Endothelial cell of umbilical vein (primary cell): ENCODE measurements around the gene TPT1. TPM values are rescaled to one million over a fixed set of nuclear protein-coding genes. Genes with fewer than 3 reads are reported as not detected.

Experiments
- BruUV-seq: library from RNA; stranded (reverse); fragments of 400-500 nt; replicated peaks from 2 replicates; lab custom pipeline; 2021; lab: Mats Ljungman, UMichigan
- CTCF ChIA-PET: fragments of 300-600, 350-600 bp; sonication (Branson Sonifier 250); formaldehyde crosslinking; loops from one replicate; lab custom pipeline; 2021; ENCODE audit warnings: antibody characterized with exemption, inconsistent platforms; lab: Charles Lee
- POLR2A ChIA-PET: fragments of 300-600, 350-600 bp; sonication (Branson Sonifier 250); formaldehyde crosslinking; loops from one replicate; lab custom pipeline; 2021; ENCODE audit warnings: antibody characterized with exemption, inconsistent platforms; lab: Charles Lee
- DNase-seq: peaks from one replicate; pipeline ENCODE4 v3.0.0-alpha.2; 2011; ENCODE audit warnings: low read depth, low spot score
- FAIRE-seq: peaks from 2 replicates; lab custom pipeline; 2011; peaks lifted over from hg19 to GRCh38; lab: Jason Lieb, UNC
- H2AFZ ChIP-seq: 2 replicates; pipeline ENCODE4 v1.6.0; 2012; ENCODE audit warnings: low read depth, low read length, control low read depth, inconsistent platforms
- H3K27ac ChIP-seq: 2 replicates; pipeline ENCODE4 v1.5.1; 2011; ENCODE audit warnings: low read depth, mild to moderate bottlenecking, control low read depth, low read length, moderate library complexity; ENCODE audit not compliant: insufficient read depth
- H3K27me3 ChIP-seq, 2 experiments: 2 replicates each; pipeline versions ENCODE4 v1.6.0 to v1.6.1; 2011; ENCODE audit warnings: low read length in 2 of 2, mixed read lengths in 1 of 2; ENCODE audit not compliant: control insufficient read depth in 2 of 2, insufficient read depth in 2 of 2
- H3K36me3 ChIP-seq, 2 experiments: 2 replicates in 1 of 2; 3 replicates in 1 of 2; pipeline ENCODE4 v1.5.1; 2011; ENCODE audit warnings: low read length in 2 of 2, mild to moderate bottlenecking in 1 of 2, moderate library complexity in 1 of 2; ENCODE audit not compliant: control insufficient read depth in 2 of 2, insufficient read depth in 2 of 2; ENCODE audit errors: extremely low read depth in 1 of 2
- H3K4me1 ChIP-seq: 3 replicates; pipeline ENCODE4 v1.5.1; 2011; ENCODE audit warnings: mild to moderate bottlenecking, low read length; ENCODE audit not compliant: control insufficient read depth, insufficient read depth; ENCODE audit errors: extremely low read depth
- H3K4me2 ChIP-seq: 2 replicates; pipeline ENCODE4 v1.6.1; 2011; ENCODE audit warnings: low read length, control low read depth, mixed read lengths; ENCODE audit not compliant: insufficient read depth
- H3K4me3 ChIP-seq, 3 experiments: fragments of 200-600 bp in 1 of 3; sonication (generic), shearing (Covaris generic) in 1 of 3; replicated peaks in 1 of 3; 2 replicates each; pipeline ENCODE4 v1.5.1; 2011 to 2016; ENCODE audit warnings: control low read depth in 3 of 3, low read length in 3 of 3, mild to moderate bottlenecking in 2 of 3, inconsistent platforms in 1 of 3, low read depth in 1 of 3, moderate library complexity in 1 of 3; ENCODE audit not compliant: insufficient read depth in 1 of 3
- H3K79me2 ChIP-seq: 2 replicates; pipeline ENCODE4 v1.6.0; 2012; ENCODE audit warnings: low read length, inconsistent platforms; ENCODE audit not compliant: control insufficient read depth, insufficient read depth
- H3K9ac ChIP-seq: replicated peaks from 2 replicates; pipeline ENCODE3; 2011; ENCODE audit warnings: low read length, control low read depth; ENCODE audit not compliant: insufficient read depth; ENCODE audit errors: extremely low read depth
- H3K9me1 ChIP-seq: replicated peaks from 3 replicates; pipeline ENCODE4 v1.6.0; 2011; ENCODE audit warnings: mild to moderate bottlenecking, low read length; ENCODE audit not compliant: control insufficient read depth, insufficient read depth; ENCODE audit errors: extremely low read depth
- H3K9me3 ChIP-seq: replicated peaks from 2 replicates; pipeline ENCODE4 v1.5.1; 2012; ENCODE audit warnings: low read length, inconsistent platforms; ENCODE audit not compliant: control insufficient read depth, insufficient read depth
- H4K20me1 ChIP-seq: replicated peaks from 2 replicates; pipeline ENCODE3; 2011; ENCODE audit warnings: mild to moderate bottlenecking, low read length; ENCODE audit not compliant: control insufficient read depth, insufficient read depth; ENCODE audit errors: extremely low read depth
- EZH2 ChIP-seq: IDR thresholded peaks from 2 replicates; pipeline ENCODE4 v1.6.1; 2012; ENCODE audit warnings: borderline replicate concordance, low read depth, mild to moderate bottlenecking, moderate library complexity, low read length, inconsistent platforms; ENCODE audit not compliant: severe bottlenecking
- FOS ChIP-seq: IDR thresholded peaks from 2 replicates; pipeline ENCODE4 v1.6.1; 2011; ENCODE audit warnings: mild to moderate bottlenecking, low read length, moderate library complexity, borderline replicate concordance; ENCODE audit not compliant: insufficient read depth
- GATA2 ChIP-seq: IDR thresholded peaks from 2 replicates; pipeline ENCODE4 v1.7.0; 2011; ENCODE audit warnings: low read depth, mild to moderate bottlenecking, moderate library complexity, mixed read lengths, low read length; ENCODE audit not compliant: insufficient read length, insufficient read depth
- JUN ChIP-seq: IDR thresholded peaks from 2 replicates; pipeline ENCODE4 v1.6.1; 2011; ENCODE audit warnings: borderline replicate concordance, low read depth; ENCODE audit not compliant: insufficient read length, insufficient read depth
- MYC ChIP-seq: IDR thresholded peaks from one replicate; pipeline ENCODE4 v1.6.1; 2011; ENCODE audit warnings: mild to moderate bottlenecking, low read depth, low read length
- POLR2A ChIP-seq: IDR thresholded peaks from 2 replicates; pipeline ENCODE4 v1.6.1; 2012; ENCODE audit warnings: low read depth, mild to moderate bottlenecking, control low read depth, low read length
- POLR2AphosphoS5 ChIP-seq: IDR thresholded peaks from 2 replicates; pipeline ENCODE4 v1.6.1; 2012; ENCODE audit warnings: low read depth, mild to moderate bottlenecking, control low read depth, low read length, moderate library complexity; ENCODE audit not compliant: insufficient read depth
- dilution Hi-C: fragments of 300-500 bp; cut with MboI; formaldehyde crosslinking; loops from one replicate; pipeline ENCODE4 v1.15.0; 2019; ENCODE audit warnings: low sequenced_read_pairs; ENCODE audit not compliant: extremely low pct_ligation_motif_present
- intact Hi-C: fragments of 100-400 bp; cut with micrococcal nuclease; formaldehyde crosslinking; loops from one replicate; pipeline ENCODE4 v1.10.0; 2022
- polyA plus RNA-seq, 4 experiments: library from polyadenylated mRNA; depleted of rRNA in 3 of 4; stranded (reverse) in 3 of 4; unstranded in 1 of 4; fragments of >200 nt; gene quantifications; 2 replicates each; pipeline versions ENCODE4 v1.2.1 to v1.2.3, GENCODE V29; 2011 to 2012; ENCODE audit warnings: missing spikeins in 1 of 4
- total RNA-seq: library from RNA; stranded (reverse); gene quantifications from 2 replicates; pipeline ENCODE4 v1.2.3, GENCODE V29; 2021
- TF ChIP-seq, protein P1 (sequence below), 2 donors: IDR thresholded peaks; 1 replicate in 1 of 2; 2 replicates in 1 of 2; pipeline ENCODE4 v1.5.1; 2011; ENCODE audit warnings: low read length in 2 of 2, mild to moderate bottlenecking in 2 of 2, moderate library complexity in 2 of 2, control low read depth in 1 of 2, inconsistent platforms in 1 of 2, low read depth in 1 of 2; ENCODE audit not compliant: insufficient read depth in 1 of 2; ENCODE audit errors: extremely low read depth in 1 of 2
- TF ChIP-seq, protein P2 (sequence below): IDR thresholded peaks from 2 replicates; pipeline ENCODE4 v1.6.1; 2011; ENCODE audit not compliant: insufficient read depth, insufficient read length

Gene TPT1
- total and polyA plus RNA-seq, 2 donors (not counting 3 experiments of a cell fraction or from before 2014, with no cell fraction given), result 2,993 to 4,330 TPM

DNA sequence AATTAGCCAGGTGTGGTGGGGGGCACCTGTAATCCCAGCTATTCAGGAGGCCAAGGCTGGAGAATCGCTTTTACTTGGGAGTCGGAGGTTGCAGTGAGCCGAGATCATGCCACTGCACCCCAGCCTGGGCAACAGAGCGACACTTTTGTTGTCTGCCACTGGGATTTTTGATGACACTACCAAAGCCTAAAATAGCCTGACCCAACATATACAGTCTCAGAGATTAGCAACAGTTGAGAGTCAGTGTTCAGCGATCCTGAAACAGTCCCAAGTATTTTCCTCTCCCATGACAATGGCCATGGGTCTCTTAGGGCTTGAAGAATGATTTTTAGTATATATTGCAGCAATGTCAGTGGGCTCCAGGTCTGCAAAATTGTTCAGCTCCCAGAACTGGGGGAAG is 44.3 kb upstream of the TPT1 start:
- H3K4me3 ChIP-seq, result no peak overlapping the region
- POLR2A ChIA-PET, result no interaction called here
- CTCF ChIA-PET, result interaction anchor here (1.1 to 2.6 kb wide), 2 partner anchors 10 to 14 kb away, joined by 11 to 14 read pairs; no protein-coding TSS in a partner anchor
- no peaks in the 10 kb centered on the region for H3K9me1 ChIP-seq
- FAIRE-seq (no peak), DNase-seq (no peak)
- H4K20me1 ChIP-seq, result no peaks in the 10 kb centered on the region
- intact Hi-C loops, result no loop called here
- dilution Hi-C loops, result no loop called here
- no peaks in the 10 kb centered on the region for H3K9me3 ChIP-seq
- H3K27ac ChIP-seq, result no peak overlapping the region
- H2AFZ ChIP-seq, result no peak overlapping the region
- H3K27me3 ChIP-seq, result no peaks in the 10 kb centered on the region
- BruUV-seq, result no TSS peak
- H3K4me1 ChIP-seq, result no peaks in the 10 kb centered on the region
- H3K4me2 ChIP-seq, result no peak overlapping the region
- no peak for TF ChIP-seq JUN
- TF ChIP-seq, protein P1, sequence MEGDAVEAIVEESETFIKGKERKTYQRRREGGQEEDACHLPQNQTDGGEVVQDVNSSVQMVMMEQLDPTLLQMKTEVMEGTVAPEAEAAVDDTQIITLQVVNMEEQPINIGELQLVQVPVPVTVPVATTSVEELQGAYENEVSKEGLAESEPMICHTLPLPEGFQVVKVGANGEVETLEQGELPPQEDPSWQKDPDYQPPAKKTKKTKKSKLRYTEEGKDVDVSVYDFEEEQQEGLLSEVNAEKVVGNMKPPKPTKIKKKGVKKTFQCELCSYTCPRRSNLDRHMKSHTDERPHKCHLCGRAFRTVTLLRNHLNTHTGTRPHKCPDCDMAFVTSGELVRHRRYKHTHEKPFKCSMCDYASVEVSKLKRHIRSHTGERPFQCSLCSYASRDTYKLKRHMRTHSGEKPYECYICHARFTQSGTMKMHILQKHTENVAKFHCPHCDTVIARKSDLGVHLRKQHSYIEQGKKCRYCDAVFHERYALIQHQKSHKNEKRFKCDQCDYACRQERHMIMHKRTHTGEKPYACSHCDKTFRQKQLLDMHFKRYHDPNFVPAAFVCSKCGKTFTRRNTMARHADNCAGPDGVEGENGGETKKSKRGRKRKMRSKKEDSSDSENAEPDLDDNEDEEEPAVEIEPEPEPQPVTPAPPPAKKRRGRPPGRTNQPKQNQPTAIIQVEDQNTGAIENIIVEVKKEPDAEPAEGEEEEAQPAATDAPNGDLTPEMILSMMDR (IDR thresholded peaks at IDR 0.05; ENCODE audit: extremely low read depth in 1 of 2, insufficient read depth in 1 of 2, low read depth in 1 of 2, low read length in 2 of 2), result no peak
- no peak for TF ChIP-seq MYC
- TF ChIP-seq POLR2AphosphoS5, result no peak
- TF ChIP-seq GATA2, result no peak
- TF ChIP-seq, protein P2, sequence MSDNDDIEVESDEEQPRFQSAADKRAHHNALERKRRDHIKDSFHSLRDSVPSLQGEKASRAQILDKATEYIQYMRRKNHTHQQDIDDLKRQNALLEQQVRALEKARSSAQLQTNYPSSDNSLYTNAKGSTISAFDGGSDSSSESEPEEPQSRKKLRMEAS, result no peak
- TF ChIP-seq FOS, result no peak
- TF ChIP-seq POLR2A, result no peak
- TF ChIP-seq EZH2, result no peak
- H3K79me2 ChIP-seq, result no peaks in the 10 kb centered on the region
- H3K9ac ChIP-seq, result no peak overlapping the region
- H3K36me3 ChIP-seq, result no peaks in the 10 kb centered on the region
